Thyroid gland (tissue), 4 donors: ENCODE results near the gene MSH3. TPM values are rescaled to one million over a fixed set of nuclear protein-coding genes. Genes with fewer than 3 reads are reported as not detected.
"Not testable (repeated sequence)": the region's sequence is repeated elsewhere in the genome, so short reads cannot be mapped to it uniquely, and the experiment has no call there.

Experiments used
- DNase-seq, 2 donors: peaks; one replicate each; pipeline ENCODE4 v3.0.0-alpha.2; 2019
- H3K27ac ChIP-seq, 3 donors: fragments of 200-600 bp; sonication (generic); 1 replicate in 2 of 3; 2 replicates in 1 of 3; pipeline ENCODE4 v1.5.1; 2016 to 2019; ENCODE audit warnings: mild to moderate bottlenecking in 1 of 3, moderate library complexity in 1 of 3
- H3K27me3 ChIP-seq: fragments of 200-600 bp; sonication (generic); one replicate; pipeline ENCODE4 v1.5.1; 2019
- H3K36me3 ChIP-seq, 2 donors: fragments of 200-600 bp; sonication (generic); one replicate each; pipeline ENCODE4 v1.5.1; 2016 to 2019
- H3K4me1 ChIP-seq, 2 donors: fragments of 200-600 bp; sonication (generic); one replicate each; pipeline ENCODE4 v1.5.1; 2017 to 2019
- H3K4me3 ChIP-seq, 3 donors: fragments of 200-600 bp; sonication (generic); replicated peaks in 1 of 3; 1 replicate in 2 of 3; 2 replicates in 1 of 3; pipeline ENCODE4 v1.5.1; 2016; ENCODE audit warnings: mild to moderate bottlenecking in 1 of 3
- H3K9me3 ChIP-seq: fragments of 200-600 bp; sonication (generic); one replicate; pipeline ENCODE4 v1.5.1; 2017
- POLR2A ChIP-seq, 2 donors: fragments of 450-650 bp; IDR thresholded peaks; one replicate each; pipeline ENCODE4 v1.6.1; 2017; ENCODE audit warnings: antibody characterized with exemption in 2 of 2, mild to moderate bottlenecking in 2 of 2, moderate library complexity in 1 of 2
- WGBS, 2 donors: methylation state at CpG; one replicate each; pipeline ENCODE4 v1.1.5; 2017; 5-methylcytosine and 5-hydroxymethylcytosine counted together
- intact Hi-C: fragments of 100-400 bp; cut with DNase I; formaldehyde crosslinking; loops from one replicate; pipeline ENCODE4 v1.15.1; 2023
- total RNA-seq, 4 donors: library from RNA; depleted of rRNA; stranded (reverse); fragments of >200 nt; gene quantifications; one replicate each; pipeline ENCODE4 v1.2.3, GENCODE V29; 2016
- TF ChIP-seq, protein P1 (sequence below), 6 experiments: fragments of 200-600 bp in 3 of 6; fragments of 450-650 bp in 3 of 6; sonication (generic) in 3 of 6; IDR thresholded peaks; one replicate each; pipeline ENCODE4 v1.5.1; 2016 to 2019; ENCODE audit warnings: antibody characterized with exemption in 6 of 6, mild to moderate bottlenecking in 2 of 6, inconsistent platforms in 1 of 6, moderate library complexity in 1 of 6

The MSH3 gene
- total RNA-seq, 4 donors from 2014 or later = 25.9 to 45.0 (median 26.1) TPM

GRCh38 chr5:80884086-80884813, 229.8 kb downstream of the MSH3 start:
- 93 to 96% methylated on average over 3 of the region's 3 CpGs for WGBS, 2 donors
- intact Hi-C loops = no loop called here
- no peaks in the 10 kb centered on the region for H3K9me3 ChIP-seq
- DNase-seq = no peak
- no peaks in the 10 kb centered on the region for H3K4me1 ChIP-seq
- no peaks in the 10 kb centered on the region for H3K27me3 ChIP-seq
- TF ChIP-seq, protein P1, sequence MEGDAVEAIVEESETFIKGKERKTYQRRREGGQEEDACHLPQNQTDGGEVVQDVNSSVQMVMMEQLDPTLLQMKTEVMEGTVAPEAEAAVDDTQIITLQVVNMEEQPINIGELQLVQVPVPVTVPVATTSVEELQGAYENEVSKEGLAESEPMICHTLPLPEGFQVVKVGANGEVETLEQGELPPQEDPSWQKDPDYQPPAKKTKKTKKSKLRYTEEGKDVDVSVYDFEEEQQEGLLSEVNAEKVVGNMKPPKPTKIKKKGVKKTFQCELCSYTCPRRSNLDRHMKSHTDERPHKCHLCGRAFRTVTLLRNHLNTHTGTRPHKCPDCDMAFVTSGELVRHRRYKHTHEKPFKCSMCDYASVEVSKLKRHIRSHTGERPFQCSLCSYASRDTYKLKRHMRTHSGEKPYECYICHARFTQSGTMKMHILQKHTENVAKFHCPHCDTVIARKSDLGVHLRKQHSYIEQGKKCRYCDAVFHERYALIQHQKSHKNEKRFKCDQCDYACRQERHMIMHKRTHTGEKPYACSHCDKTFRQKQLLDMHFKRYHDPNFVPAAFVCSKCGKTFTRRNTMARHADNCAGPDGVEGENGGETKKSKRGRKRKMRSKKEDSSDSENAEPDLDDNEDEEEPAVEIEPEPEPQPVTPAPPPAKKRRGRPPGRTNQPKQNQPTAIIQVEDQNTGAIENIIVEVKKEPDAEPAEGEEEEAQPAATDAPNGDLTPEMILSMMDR (IDR thresholded peaks at IDR 0.05) = no peak
- no peak for TF ChIP-seq POLR2A (IDR thresholded peaks at IDR 0.05)
- H3K36me3 ChIP-seq = no peaks in the 10 kb centered on the region
- H3K27ac ChIP-seq = no peak overlapping the region
- no peak overlapping the region for H3K4me3 ChIP-seq

- intact Hi-C loops = no loop called here
- no peak overlapping the region for H3K27ac ChIP-seq
- H3K4me3 ChIP-seq = no peak overlapping the region
Observed at GRCh38 chr5:80884929-80885328, 230.5 kb downstream of the MSH3 start.

GRCh38 chr5:80885396-80886000, 231.0 kb downstream of the MSH3 start:
- TF ChIP-seq, protein P1 (IDR thresholded peaks at IDR 0.05) = no peak
- no peak for TF ChIP-seq POLR2A (IDR thresholded peaks at IDR 0.05)
- no peaks in the 10 kb centered on the region for H3K36me3 ChIP-seq
- H3K27me3 ChIP-seq = no peaks in the 10 kb centered on the region
- intact Hi-C loops = no loop called here
- no peaks in the 10 kb centered on the region for H3K4me1 ChIP-seq
- no peaks in the 10 kb centered on the region for H3K9me3 ChIP-seq
- no peak overlapping the region for H3K4me3 ChIP-seq
- no peak overlapping the region for H3K27ac ChIP-seq
- no peak for DNase-seq

More at GRCh38 chr5:80884929-80885328, 230.5 kb downstream of the MSH3 start:
- no peak for TF ChIP-seq POLR2A (IDR thresholded peaks at IDR 0.05)
- no peaks in the 10 kb centered on the region for H3K36me3 ChIP-seq
- no peaks in the 10 kb centered on the region for H3K4me1 ChIP-seq
- H3K9me3 ChIP-seq = no peaks in the 10 kb centered on the region
- H3K27me3 ChIP-seq = no peaks in the 10 kb centered on the region
- 96 to 100% methylated on average over 1 of the region's 1 CpG for WGBS, 2 donors
- DNase-seq = no peak

DNA sequence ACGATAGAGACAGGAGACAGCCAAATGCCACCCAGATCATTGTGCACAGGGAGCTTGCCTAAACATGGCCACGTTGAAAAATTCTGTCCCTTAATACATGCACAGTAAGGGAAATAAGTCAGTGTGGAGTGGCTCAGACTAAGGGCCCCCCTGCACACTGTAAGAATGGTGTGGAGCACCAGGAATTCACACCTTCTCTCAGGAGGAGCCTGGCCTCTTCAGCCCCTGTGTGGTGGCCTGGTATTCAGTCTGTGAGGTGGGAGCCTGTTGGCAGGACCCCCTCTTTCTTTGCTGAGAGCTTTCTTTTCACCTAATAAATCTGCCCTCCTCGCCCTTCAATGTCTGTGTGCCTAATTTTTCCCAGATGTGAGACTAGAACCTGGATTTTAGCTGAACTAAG, 239.6 kb downstream of the MSH3 start:
- 81 to 87% methylated on average over 3 of the region's 3 CpGs for WGBS, 2 donors
- intact Hi-C loops = no loop called here
- Histone ChIP-seq H3K9me3 (no peaks in the 10 kb centered on the region), H3K4me1 (no peaks in the 10 kb centered on the region), H3K4me3 (no peak overlapping the region), H3K27ac (no peak overlapping the region), H3K36me3 (no peaks in the 10 kb centered on the region), H3K27me3 (no peaks in the 10 kb centered on the region)
- TF ChIP-seq, protein P1 (IDR thresholded peaks at IDR 0.05) = no peak
- no peak for TF ChIP-seq POLR2A (IDR thresholded peaks at IDR 0.05)
- no peak for DNase-seq

DNA sequence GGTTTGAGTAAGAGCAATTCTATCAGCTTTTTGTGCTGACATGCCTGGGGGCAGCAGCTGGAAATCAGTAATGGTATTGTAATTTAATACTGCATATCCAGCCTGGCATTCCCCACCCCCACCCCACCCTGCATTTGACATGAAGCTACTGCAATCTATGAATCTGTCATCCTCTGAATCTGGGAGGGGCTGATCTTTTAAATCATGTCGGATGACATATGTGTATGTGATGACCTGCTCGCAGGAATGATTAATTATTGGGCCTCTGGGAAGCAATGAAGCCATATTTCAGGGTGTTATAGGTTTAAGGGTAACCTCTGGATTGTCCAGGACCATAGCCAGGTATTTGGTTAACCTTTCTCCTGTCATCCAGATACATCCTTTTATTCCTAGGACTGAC, 241.1 kb downstream of the MSH3 start:
- Histone ChIP-seq H3K36me3 (no peaks in the 10 kb centered on the region), H3K27ac (no peak overlapping the region), H3K4me3 (no peak overlapping the region), H3K9me3 (no peaks in the 10 kb centered on the region), H3K27me3 (no peaks in the 10 kb centered on the region), H3K4me1 (no peaks in the 10 kb centered on the region)
- TF ChIP-seq POLR2A (IDR thresholded peaks at IDR 0.05) = no peak
- TF ChIP-seq, protein P1 (IDR thresholded peaks at IDR 0.05) = no peak
- 92 to 97% methylated on average over 2 of the region's 2 CpGs for whole genome bisulfite sequencing, 2 donors
- DNase-seq = no peak
- intact Hi-C loops = no loop called here

GRCh38 chr5:80902624-80903023, 248.2 kb downstream of the MSH3 start:
- H3K4me3 ChIP-seq, H3K27me3 ChIP-seq, H3K27ac ChIP-seq, DNase-seq, intact Hi-C loops, H3K4me1 ChIP-seq, H3K36me3 ChIP-seq, H3K9me3 ChIP-seq: not testable (repeated sequence)
- WGBS, 2 donors = 94 to 95% methylated on average over 3 of the region's 3 CpGs
